KOPT-K1 (cell line): ENCODE data around the gene TCAF1.

Source experiments
- H3K27ac ChIP-seq: fragments of 200-600 bp; sonication (generic); 2 replicates; pipeline ENCODE4 v1.5.1; 2016; ENCODE audit warnings: antibody characterized with exemption, mild to moderate bottlenecking, low read depth, low read length; ENCODE audit not compliant: poor library complexity, severe bottlenecking
- H3K36me3 ChIP-seq: fragments of 200-600 bp; sonication (generic); 2 replicates; pipeline ENCODE4 v1.5.1; 2017; ENCODE audit warnings: antibody characterized with exemption, mild to moderate bottlenecking, low read length, moderate library complexity; ENCODE audit not compliant: insufficient read depth
- H3K9me3 ChIP-seq: fragments of 200-600 bp; sonication (generic); 2 replicates; pipeline ENCODE4 v1.5.1; 2017; ENCODE audit warnings: antibody characterized with exemption, low read length, mild to moderate bottlenecking; ENCODE audit not compliant: insufficient read depth, poor library complexity, severe bottlenecking

TCAF1 gene

GRCh38 chr7:143901668-143902331, at the start of gene TCAF1:
Gene TCAF1, minus strand, starts transcription at chr7:143902176. Its CDS starts 25,568 bp downstream, at chr7:143876608.
- Histone ChIP-seq H3K36me3 (no peaks in the 10 kb centered on the region), H3K27ac (peak within 1 kb of the TSS; percentile 85), H3K9me3 (no peaks in the 10 kb centered on the region)

GRCh38 chr7:143948733-143949132, 46.8 kb upstream of the TCAF1 start:
- no peak overlapping the region for H3K27ac ChIP-seq
- H3K9me3 ChIP-seq, result no peaks in the 10 kb centered on the region
- H3K36me3 ChIP-seq, result no peaks in the 10 kb centered on the region

- Histone ChIP-seq H3K9me3 (no peaks in the 10 kb centered on the region), H3K36me3 (no peaks in the 10 kb centered on the region), H3K27ac (no peak overlapping the region)
These were observed 45.1 kb upstream of the TCAF1 start for GRCh38 chr7:143947111-143947510.

GRCh38 chr7:143945423-143945822, 43.4 kb upstream of the TCAF1 start:
- Histone ChIP-seq H3K27ac (no peak overlapping the region), H3K36me3 (no peaks in the 10 kb centered on the region), H3K9me3 (no peaks in the 10 kb centered on the region)

- peaks cover 2% of the 10 kb centered on the region for H3K9me3 ChIP-seq
- H3K36me3 ChIP-seq, result no peaks in the 10 kb centered on the region
- no peak overlapping the region for H3K27ac ChIP-seq
These were observed 36.6 kb upstream of the TCAF1 start for GRCh38 chr7:143938379-143939243.

- no peaks in the 10 kb centered on the region for H3K36me3 ChIP-seq
- H3K9me3 ChIP-seq, result peaks cover 6% of the 10 kb centered on the region
- H3K27ac ChIP-seq, result no peak overlapping the region
These were observed 34.4 kb upstream of the TCAF1 start for GRCh38 chr7:143936087-143937009.

GRCh38 chr7:143934526-143935325, 32.8 kb upstream of the TCAF1 start, which contains the start of gene OR2F2:
Gene OR2F2, plus strand, starts transcription at chr7:143935233. Its CDS starts 0 bp downstream, at chr7:143935233.
- Histone ChIP-seq H3K36me3 (no peaks in the 10 kb centered on the region), H3K9me3 (peaks cover 6% of the 10 kb centered on the region), H3K27ac (no peak within 1 kb of the TSS)

- Histone ChIP-seq H3K36me3 (no peaks in the 10 kb centered on the region), H3K27ac (no peak overlapping the region), H3K9me3 (peaks cover 6% of the 10 kb centered on the region)
These were observed 29.8 kb upstream of the TCAF1 start for GRCh38 chr7:143931739-143932138.

- Histone ChIP-seq H3K36me3 (no peaks in the 10 kb centered on the region), H3K9me3 (peaks cover 6% of the 10 kb centered on the region), H3K27ac (no peak overlapping the region)
These were observed 27.4 kb upstream of the TCAF1 start for GRCh38 chr7:143929224-143929920.

- H3K9me3 ChIP-seq, result no peaks in the 10 kb centered on the region
- H3K27ac ChIP-seq, result no peak overlapping the region
- no peaks in the 10 kb centered on the region for H3K36me3 ChIP-seq
These were observed 22.9 kb upstream of the TCAF1 start for GRCh38 chr7:143924851-143925250.

- Histone ChIP-seq H3K27ac (no peak overlapping the region), H3K36me3 (no peaks in the 10 kb centered on the region), H3K9me3 (no peaks in the 10 kb centered on the region)
These were observed 13.1 kb upstream of the TCAF1 start for GRCh38 chr7:143914938-143915652.

- Histone ChIP-seq H3K27ac (no peak overlapping the region), H3K9me3 (no peaks in the 10 kb centered on the region), H3K36me3 (no peaks in the 10 kb centered on the region)
These were observed 12.1 kb upstream of the TCAF1 start for GRCh38 chr7:143913945-143914615.
